Measurements from ENCODE around the gene PACSIN2.
A peak's percentile ranks its signal among the peaks of the same experiment; 100 is the strongest.

The PACSIN2 gene

DNA sequence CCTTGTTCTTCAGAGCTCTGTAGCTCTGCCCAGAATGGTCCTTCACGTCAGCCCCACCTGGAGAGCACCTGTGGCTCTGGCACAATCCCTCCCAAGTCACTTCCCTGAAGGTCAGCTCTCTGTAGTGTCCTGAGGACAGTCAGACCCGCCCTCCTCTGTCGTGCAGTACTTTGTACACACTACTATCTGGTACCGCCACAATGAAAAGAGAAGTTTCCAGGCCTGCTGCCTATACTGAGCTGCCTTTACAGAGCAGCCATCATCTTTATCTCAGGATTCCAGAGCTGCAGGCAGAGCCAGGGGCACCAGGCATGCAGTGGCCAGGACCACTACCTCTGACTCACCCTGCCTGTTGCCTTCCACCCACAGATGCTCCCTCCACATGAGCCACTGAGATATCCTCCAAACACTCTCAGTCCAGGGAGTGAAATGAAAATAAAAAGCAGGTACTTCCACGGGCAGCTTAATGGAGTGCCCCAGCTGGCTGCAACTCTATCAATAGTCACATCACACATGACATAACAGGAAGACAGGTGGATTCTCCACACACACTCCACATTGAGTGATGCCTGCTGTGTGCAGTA is 7.3 kb downstream of the PACSIN2 start:
- H3K4me3 ChIP-seq (ENCODE audit: control insufficient read depth, low read depth, low read length): no peak overlapping the region
- TF ChIP-seq, protein P1, sequence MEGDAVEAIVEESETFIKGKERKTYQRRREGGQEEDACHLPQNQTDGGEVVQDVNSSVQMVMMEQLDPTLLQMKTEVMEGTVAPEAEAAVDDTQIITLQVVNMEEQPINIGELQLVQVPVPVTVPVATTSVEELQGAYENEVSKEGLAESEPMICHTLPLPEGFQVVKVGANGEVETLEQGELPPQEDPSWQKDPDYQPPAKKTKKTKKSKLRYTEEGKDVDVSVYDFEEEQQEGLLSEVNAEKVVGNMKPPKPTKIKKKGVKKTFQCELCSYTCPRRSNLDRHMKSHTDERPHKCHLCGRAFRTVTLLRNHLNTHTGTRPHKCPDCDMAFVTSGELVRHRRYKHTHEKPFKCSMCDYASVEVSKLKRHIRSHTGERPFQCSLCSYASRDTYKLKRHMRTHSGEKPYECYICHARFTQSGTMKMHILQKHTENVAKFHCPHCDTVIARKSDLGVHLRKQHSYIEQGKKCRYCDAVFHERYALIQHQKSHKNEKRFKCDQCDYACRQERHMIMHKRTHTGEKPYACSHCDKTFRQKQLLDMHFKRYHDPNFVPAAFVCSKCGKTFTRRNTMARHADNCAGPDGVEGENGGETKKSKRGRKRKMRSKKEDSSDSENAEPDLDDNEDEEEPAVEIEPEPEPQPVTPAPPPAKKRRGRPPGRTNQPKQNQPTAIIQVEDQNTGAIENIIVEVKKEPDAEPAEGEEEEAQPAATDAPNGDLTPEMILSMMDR (IDR thresholded peaks at IDR 0.05; ENCODE audit: control insufficient read depth, insufficient read depth, low read depth, low read length, missing control alignments): no peak
- DNase-seq (ENCODE audit: low read depth): no peak

DNA sequence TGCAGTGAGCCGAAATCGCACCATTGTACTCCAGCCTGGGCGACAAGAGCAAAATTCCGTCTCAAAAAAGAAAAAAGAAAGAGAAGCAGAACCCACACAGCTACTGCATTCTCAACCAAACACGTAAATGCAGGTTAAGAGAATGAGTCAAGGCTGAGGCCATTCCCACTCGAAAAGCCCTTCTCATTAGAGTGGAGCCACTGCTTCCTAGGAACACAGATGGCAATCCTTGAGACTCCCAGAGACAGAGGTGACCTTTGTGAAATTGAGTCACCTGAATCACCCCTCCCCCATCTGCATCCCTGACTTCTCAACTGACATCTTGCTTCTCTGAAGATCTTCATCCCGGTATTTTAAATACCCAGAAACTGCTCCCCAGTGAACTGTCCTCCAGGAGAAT is 8.2 kb downstream of the PACSIN2 start:
- TF ChIP-seq, protein P1 (IDR thresholded peaks at IDR 0.05; ENCODE audit: control insufficient read depth, insufficient read depth, low read depth, low read length, missing control alignments): no peak
- no peak overlapping the region for H3K4me3 ChIP-seq (ENCODE audit: control insufficient read depth, low read depth, low read length)
- no peak for DNase-seq (ENCODE audit: low read depth)

DNA sequence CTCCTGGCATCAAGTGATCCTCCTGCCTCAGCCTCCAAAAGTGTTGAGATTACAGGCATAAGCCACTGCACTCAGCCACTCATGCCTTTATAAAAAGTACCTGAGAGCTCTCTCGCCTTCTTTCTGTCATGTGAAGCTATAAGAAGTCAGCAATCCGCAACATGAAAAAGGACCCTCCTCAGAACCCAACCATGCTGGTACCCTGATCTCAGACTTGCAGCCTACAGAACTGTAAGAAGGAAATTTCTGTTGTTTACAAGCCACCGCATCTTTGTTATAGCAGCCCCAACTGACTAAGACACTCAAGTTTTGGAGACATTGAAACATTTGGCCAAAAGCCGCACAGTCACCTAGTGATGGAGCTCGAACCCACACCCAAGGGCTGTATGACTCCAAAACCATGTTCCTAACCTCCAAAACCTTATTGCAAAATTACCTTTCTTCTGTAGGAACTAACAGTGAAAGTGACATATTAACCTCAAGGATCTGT is 8.9 kb downstream of the PACSIN2 start:
- DNase-seq (ENCODE audit: low read depth): no peak
- TF ChIP-seq, protein P1 (IDR thresholded peaks at IDR 0.05; ENCODE audit: control insufficient read depth, insufficient read depth, low read depth, low read length, missing control alignments): no peak
- H3K4me3 ChIP-seq (ENCODE audit: control insufficient read depth, low read depth, low read length): no peak overlapping the region

DNA sequence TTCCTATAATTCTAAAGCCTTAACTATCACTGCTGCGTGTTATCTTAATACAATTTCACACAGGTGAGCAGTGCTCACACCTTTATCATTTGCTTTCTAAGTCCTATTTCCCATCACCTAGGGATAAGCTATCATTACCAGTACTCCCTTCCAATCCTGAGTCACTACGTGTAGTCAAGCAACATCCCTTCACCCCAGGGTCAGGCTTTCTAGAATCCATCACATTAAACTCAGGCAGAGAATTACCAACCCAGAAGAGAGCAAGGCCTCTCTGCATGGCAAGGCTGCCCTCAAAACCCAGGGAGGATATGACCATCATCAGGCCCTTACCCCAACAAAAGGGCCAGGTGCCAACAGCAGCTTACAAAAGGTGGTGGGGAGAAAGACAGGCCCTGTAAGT is 9.8 kb downstream of the PACSIN2 start:
- TF ChIP-seq, protein P1 (IDR thresholded peaks at IDR 0.05; ENCODE audit: control insufficient read depth, insufficient read depth, low read depth, low read length, missing control alignments): no peak
- DNase-seq (ENCODE audit: low read depth): no peak
- no peak overlapping the region for H3K4me3 ChIP-seq (ENCODE audit: control insufficient read depth, low read depth, low read length)

DNA sequence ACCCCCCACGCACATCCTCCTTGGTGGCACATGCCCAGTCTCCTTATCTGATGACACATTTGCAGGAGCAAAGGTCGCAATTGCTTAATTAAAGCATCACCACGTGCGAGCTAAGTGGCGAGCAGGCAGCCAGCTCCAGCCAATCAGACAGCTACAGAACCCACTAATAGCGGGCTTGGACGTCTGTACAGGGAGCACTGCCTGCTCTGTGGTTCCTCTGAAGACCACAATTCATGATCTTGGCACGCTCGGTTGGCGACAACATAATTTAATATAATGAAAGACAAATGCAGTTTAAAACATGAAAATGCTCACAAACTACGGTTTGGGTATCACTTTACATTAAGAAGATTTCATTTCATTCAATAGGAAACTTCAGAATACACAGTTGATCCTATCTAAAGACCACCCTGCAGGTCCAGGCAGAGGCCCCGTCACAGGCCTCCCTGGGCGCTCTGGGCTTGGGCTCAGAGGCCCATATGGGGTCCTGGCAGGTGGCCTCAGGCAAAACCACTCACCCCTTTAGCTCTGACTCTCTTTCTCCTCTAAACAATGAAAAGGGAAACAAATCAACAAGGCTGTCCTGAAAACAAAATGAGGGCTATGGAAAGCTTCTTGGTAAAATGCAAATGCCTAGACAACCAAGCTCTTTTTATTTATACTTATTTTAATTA is 10.4 kb downstream of the PACSIN2 start:
- peak; percentile 67 for DNase-seq (ENCODE audit: low read depth)
- H3K4me3 ChIP-seq (ENCODE audit: control insufficient read depth, low read depth, low read length): no peak overlapping the region
- TF ChIP-seq, protein P1 (IDR thresholded peaks at IDR 0.05; ENCODE audit: control insufficient read depth, insufficient read depth, low read depth, low read length, missing control alignments): no peak

DNA sequence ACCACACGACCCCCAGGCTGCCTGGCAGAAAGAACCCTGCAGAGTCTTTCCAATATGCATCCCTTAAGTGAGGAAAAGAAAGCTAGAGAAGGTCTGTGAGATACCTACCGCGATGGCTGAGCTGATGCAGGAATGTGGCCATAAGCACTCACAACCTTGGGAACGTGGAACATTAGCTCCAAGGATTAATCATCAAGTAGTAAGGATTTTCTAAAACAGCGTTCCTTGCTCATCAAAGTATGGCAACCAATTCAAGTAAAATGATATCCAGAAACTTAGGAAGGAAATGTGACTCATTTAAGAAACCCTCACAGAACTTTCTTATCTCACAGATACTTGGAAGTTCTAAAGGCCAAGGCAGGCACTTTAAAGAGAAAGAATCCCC is 12.8 kb downstream of the PACSIN2 start:
- no peak overlapping the region; the same call in 1 of the 2 replicates for H3K4me3 ChIP-seq (ENCODE audit: control insufficient read depth, low read depth, low read length)
- DNase-seq (ENCODE audit: low read depth): no peak
- TF ChIP-seq, protein P1 (IDR thresholded peaks at IDR 0.05; ENCODE audit: control insufficient read depth, insufficient read depth, low read depth, low read length, missing control alignments): no peak
